ENCODE measurements around the gene BRSK2.
"Not testable (repeated sequence)": the region's sequence is repeated elsewhere in the genome, so short reads cannot be mapped to it uniquely, and the experiment has no call there.

Gene BRSK2

GRCh38 chr11:1425439-1425838, 35.7 kb downstream of the BRSK2 start:
- TF ChIP-seq, protein P1, sequence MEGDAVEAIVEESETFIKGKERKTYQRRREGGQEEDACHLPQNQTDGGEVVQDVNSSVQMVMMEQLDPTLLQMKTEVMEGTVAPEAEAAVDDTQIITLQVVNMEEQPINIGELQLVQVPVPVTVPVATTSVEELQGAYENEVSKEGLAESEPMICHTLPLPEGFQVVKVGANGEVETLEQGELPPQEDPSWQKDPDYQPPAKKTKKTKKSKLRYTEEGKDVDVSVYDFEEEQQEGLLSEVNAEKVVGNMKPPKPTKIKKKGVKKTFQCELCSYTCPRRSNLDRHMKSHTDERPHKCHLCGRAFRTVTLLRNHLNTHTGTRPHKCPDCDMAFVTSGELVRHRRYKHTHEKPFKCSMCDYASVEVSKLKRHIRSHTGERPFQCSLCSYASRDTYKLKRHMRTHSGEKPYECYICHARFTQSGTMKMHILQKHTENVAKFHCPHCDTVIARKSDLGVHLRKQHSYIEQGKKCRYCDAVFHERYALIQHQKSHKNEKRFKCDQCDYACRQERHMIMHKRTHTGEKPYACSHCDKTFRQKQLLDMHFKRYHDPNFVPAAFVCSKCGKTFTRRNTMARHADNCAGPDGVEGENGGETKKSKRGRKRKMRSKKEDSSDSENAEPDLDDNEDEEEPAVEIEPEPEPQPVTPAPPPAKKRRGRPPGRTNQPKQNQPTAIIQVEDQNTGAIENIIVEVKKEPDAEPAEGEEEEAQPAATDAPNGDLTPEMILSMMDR (IDR thresholded peaks at IDR 0.05) = no peak
- no peaks in the 10 kb centered on the region for H3K4me1 ChIP-seq
- no peaks in the 10 kb centered on the region for H3K9me3 ChIP-seq (ENCODE audit: control insufficient read depth, low read length)
- H2AFZ ChIP-seq = no peak overlapping the region
- no peak overlapping the region for H3K27ac ChIP-seq
- H3K36me3 ChIP-seq (ENCODE audit: control insufficient read depth, insufficient read depth, low read length) = no peaks in the 10 kb centered on the region
- H3K4me2 ChIP-seq (ENCODE audit: low read length) = no peak overlapping the region
- H3K79me2 ChIP-seq = no peaks in the 10 kb centered on the region
- no peak overlapping the region for H3K4me3 ChIP-seq (ENCODE audit: low read depth, low read length)
- H3K27me3 ChIP-seq (ENCODE audit: control insufficient read depth, insufficient read depth, low read length) = no peaks in the 10 kb centered on the region
- H3K9ac ChIP-seq = no peak overlapping the region

- Histone ChIP-seq H3K9ac (no peak overlapping the region), H3K36me3 (ENCODE audit: control insufficient read depth, insufficient read depth, low read length) (no peaks in the 10 kb centered on the region), H3K4me1 (no peaks in the 10 kb centered on the region), H2AFZ (no peak overlapping the region), H3K79me2 (no peaks in the 10 kb centered on the region), H3K4me3 (ENCODE audit: low read depth, low read length) (no peak overlapping the region), H3K4me2 (ENCODE audit: low read length) (no peak overlapping the region), H3K27me3 (ENCODE audit: control insufficient read depth, insufficient read depth, low read length) (no peaks in the 10 kb centered on the region), H3K9me3 (ENCODE audit: control insufficient read depth, low read length) (no peaks in the 10 kb centered on the region), H3K27ac (no peak overlapping the region)
- TF ChIP-seq, protein P1 (IDR thresholded peaks at IDR 0.05) = no peak
Measured at GRCh38 chr11:1428762-1429316, 39.1 kb downstream of the BRSK2 start.

DNA sequence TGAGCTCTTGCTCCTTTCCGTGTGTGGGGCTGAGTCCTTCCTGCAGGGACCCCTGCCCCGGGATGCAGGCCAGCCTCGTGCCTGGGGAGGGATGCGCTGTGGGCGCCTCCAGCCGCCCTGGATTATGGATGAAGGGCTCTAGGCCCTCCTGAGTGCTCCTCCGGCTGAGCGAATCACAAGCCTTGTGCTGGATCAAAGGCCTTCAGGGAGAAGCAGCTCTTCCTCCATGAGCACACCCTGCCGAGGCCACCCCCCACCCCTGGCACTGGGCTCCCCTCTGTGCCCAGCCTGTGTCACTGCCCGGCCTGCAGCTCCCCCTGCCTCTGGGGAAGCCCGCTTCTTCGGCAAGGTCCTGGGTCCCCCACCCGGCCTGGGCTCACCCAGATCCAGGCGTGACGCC, 43.8 kb downstream of the BRSK2 start:
- TF ChIP-seq, protein P1 (IDR thresholded peaks at IDR 0.05) = no peak
- Histone ChIP-seq H3K9ac (no peak overlapping the region), H3K4me1 (no peaks in the 10 kb centered on the region), H3K27ac (no peak overlapping the region), H3K4me3 (ENCODE audit: low read depth, low read length) (no peak overlapping the region), H3K27me3 (ENCODE audit: control insufficient read depth, insufficient read depth, low read length) (no peaks in the 10 kb centered on the region), H3K9me3 (ENCODE audit: control insufficient read depth, low read length) (no peaks in the 10 kb centered on the region), H3K4me2 (ENCODE audit: low read length) (no peak overlapping the region), H3K79me2 (no peaks in the 10 kb centered on the region), H3K36me3 (ENCODE audit: control insufficient read depth, insufficient read depth, low read length) (no peaks in the 10 kb centered on the region), H2AFZ (no peak overlapping the region)

GRCh38 chr11:1433977-1434640, 44.4 kb downstream of the BRSK2 start:
- Histone ChIP-seq H3K36me3 (ENCODE audit: control insufficient read depth, insufficient read depth, low read length) (no peaks in the 10 kb centered on the region), H3K4me3 (ENCODE audit: low read depth, low read length) (no peak overlapping the region), H3K27me3 (ENCODE audit: control insufficient read depth, insufficient read depth, low read length) (no peaks in the 10 kb centered on the region), H3K4me1 (peaks cover 3% of the 10 kb centered on the region), H3K4me2 (ENCODE audit: low read length) (no peak overlapping the region), H3K27ac (no peak overlapping the region), H3K9ac (no peak overlapping the region), H2AFZ (no peak overlapping the region), H3K9me3 (ENCODE audit: control insufficient read depth, low read length) (no peaks in the 10 kb centered on the region), H3K79me2 (no peaks in the 10 kb centered on the region)
- TF ChIP-seq, protein P1 (IDR thresholded peaks at IDR 0.05) = no peak

GRCh38 chr11:1435479-1435819, 45.7 kb downstream of the BRSK2 start:
- H3K4me2 ChIP-seq (ENCODE audit: low read length); H3K36me3 ChIP-seq (ENCODE audit: control insufficient read depth, insufficient read depth, low read length); H3K27me3 ChIP-seq (ENCODE audit: control insufficient read depth, insufficient read depth, low read length); H3K27ac ChIP-seq; H3K4me1 ChIP-seq; H3K4me3 ChIP-seq (ENCODE audit: low read depth, low read length); H2AFZ ChIP-seq; H3K79me2 ChIP-seq; H3K9me3 ChIP-seq (ENCODE audit: control insufficient read depth, low read length); H3K9ac ChIP-seq: not testable (repeated sequence)
